ENCODE data around the gene ULK4. TPM values are rescaled to one million over a fixed set of nuclear protein-coding genes. Genes with fewer than 3 reads are reported as not detected.

The ULK4 gene
- total RNA-seq, 2 experiments from 2014 or later: 6.8 to 6.9 TPM

DNA sequence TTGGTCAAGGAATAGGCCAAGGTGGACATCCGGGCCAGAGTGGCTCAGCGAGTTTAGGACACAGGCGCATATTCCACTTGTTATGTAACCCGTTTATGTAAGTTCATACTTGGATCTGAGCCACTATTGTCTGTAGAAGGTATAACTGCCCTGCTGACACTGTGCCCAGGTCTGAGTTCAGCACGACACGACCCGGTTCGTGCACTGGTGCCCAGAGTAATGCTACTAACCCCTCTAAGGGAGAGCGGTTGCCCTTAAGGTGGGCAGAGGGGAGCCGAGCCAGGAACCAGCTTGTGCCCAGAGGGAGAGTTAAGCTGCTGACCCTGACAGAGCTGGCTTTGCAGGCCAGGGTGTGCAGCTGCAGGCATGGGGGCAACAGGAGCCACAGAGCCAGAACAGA, 1.9 kb upstream of the ULK4 start:
- TF ChIP-seq CTCF (IDR thresholded peaks at IDR 0.05): no peak
- Mint-ChIP-seq H3K27me3 (no peaks in the 10 kb centered on the region), H3K4me3 (no peak overlapping the region), H3K27ac (no peak overlapping the region), H3K36me3 (ENCODE audit: low read depth) (no peaks in the 10 kb centered on the region), H3K9me3 (no peaks in the 10 kb centered on the region), H3K4me1 (ENCODE audit: low read depth) (peaks cover 9% of the 10 kb centered on the region)
- ATAC-seq (no peak), DNase-seq (no peak)
- intact Hi-C loops (cut with micrococcal nuclease): loop anchor here (5.0 kb wide), 2 partner anchors 48 to 133 kb away; no protein-coding TSS in a partner anchor
- POLR2A ChIA-PET: no interaction called here
- CTCF ChIA-PET: interaction anchor here (1.0 kb wide), 1 partner anchor 135 kb away, joined by 3 read pairs; no protein-coding TSS in a partner anchor

DNA sequence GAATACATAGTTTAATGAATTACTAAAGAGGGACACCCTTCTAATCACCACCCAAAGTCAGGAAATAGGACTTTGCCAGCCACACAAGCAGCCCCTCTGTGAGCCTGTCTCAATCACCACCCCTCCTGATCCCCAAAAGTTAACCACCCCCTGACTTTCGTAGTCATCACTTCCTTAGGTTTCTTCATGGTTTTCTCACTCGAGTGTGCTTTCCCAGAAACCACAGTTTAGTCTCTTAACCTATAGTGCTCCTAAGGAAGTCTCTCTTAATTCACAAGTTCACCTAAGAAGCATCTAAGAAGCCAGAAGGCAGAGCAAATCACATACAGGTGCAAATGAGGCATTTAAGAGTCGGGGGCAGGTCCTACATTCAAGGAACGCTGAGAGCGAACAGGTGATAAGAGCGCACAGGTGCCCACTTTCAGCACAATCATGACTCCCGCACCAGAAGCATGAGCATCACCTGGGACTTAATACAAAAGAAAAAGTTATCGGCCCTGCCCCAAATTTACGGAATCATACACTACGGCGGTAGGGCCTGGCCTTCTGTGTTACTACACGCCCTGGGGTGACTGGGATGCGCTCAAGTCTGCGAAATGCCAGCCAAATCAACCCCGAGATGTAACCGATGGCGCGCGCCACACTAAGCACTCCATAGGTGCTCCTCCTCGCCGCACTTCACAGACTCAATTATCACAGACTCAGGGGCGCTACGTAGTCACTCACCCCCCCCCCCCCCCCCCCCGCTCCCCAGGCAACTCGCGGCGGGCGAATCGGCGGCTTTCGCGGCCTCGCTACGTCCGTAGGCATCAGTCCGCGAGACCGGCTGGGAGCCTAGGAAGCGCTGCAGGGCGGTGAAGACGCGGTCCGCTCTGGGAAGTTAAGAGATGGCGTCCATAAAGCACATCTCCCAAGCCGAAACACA, 815 bp downstream of the ULK4 start:
- POLR2A ChIA-PET: interaction anchor here (1.2 kb wide), 3 partner anchors 15 to 761 kb away, joined by 3 to 5 read pairs (median 5); partner anchors contain the start of gene CTNNB1
- Mint-ChIP-seq H3K36me3 (ENCODE audit: low read depth) (no peaks in the 10 kb centered on the region), H3K27ac (peak overlapping the region; percentile 88), H3K4me1 (ENCODE audit: low read depth) (peaks cover 9% of the 10 kb centered on the region), H3K27me3 (no peaks in the 10 kb centered on the region), H3K9me3 (no peaks in the 10 kb centered on the region), H3K4me3 (peak overlapping the region; percentile 85)
- CTCF ChIA-PET: interaction anchor here (1.0 to 1.2 kb wide), 2 partner anchors 138 to 139 kb away, joined by 4 to 7 read pairs; no protein-coding TSS in a partner anchor
- DNase-seq (peak; percentile 64), ATAC-seq (peak; percentile 24)
- intact Hi-C loops (cut with micrococcal nuclease): loop anchor here (5.0 kb wide), 2 partner anchors 51 to 136 kb away; no protein-coding TSS in a partner anchor
- no peak for TF ChIP-seq CTCF (IDR thresholded peaks at IDR 0.05)

DNA sequence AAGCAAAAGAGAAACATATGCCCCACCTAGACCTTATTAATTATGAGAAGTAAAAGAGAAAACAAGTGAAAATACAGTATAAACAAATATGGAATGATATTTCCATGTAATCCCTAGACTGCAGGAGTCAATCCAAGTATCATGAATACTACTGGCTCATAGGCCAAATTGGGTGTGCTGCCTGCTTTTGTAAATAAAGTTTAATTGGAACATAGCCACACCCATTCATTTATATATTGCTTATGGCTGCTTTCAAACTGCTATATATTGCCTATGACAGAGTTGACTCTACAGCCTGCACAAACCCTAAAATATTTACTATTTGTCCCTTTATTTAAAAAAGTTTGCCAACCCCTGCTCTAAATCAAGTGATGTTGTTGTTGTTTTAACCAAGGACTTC, 5.3 kb downstream of the ULK4 start:
- no peak for ATAC-seq
- intact Hi-C loops (cut with micrococcal nuclease): no loop called here
- Mint-ChIP-seq H3K27ac (no peak overlapping the region), H3K9me3 (no peaks in the 10 kb centered on the region), H3K4me1 (ENCODE audit: low read depth) (peaks cover 9% of the 10 kb centered on the region), H3K4me3 (no peak overlapping the region), H3K36me3 (ENCODE audit: low read depth) (peaks cover 2% of the 10 kb centered on the region), H3K27me3 (no peaks in the 10 kb centered on the region)
- DNase-seq: no peak
- POLR2A ChIA-PET: no interaction called here
- CTCF ChIA-PET: interaction anchor here (2.1 kb wide), 1 partner anchor 143 kb away, joined by 10 read pairs; no protein-coding TSS in a partner anchor
- no peak for TF ChIP-seq CTCF (IDR thresholded peaks at IDR 0.05)

GRCh38 chr3:41955192-41955591, 6.7 kb downstream of the ULK4 start:
- Mint-ChIP-seq H3K27ac (no peak overlapping the region), H3K27me3 (no peaks in the 10 kb centered on the region), H3K36me3 (ENCODE audit: low read depth) (peaks cover 4% of the 10 kb centered on the region), H3K9me3 (no peaks in the 10 kb centered on the region), H3K4me1 (ENCODE audit: low read depth) (peaks cover 1% of the 10 kb centered on the region), H3K4me3 (no peak overlapping the region)
- ChIA-PET POLR2A (no interaction called here), CTCF (no interaction called here)
- intact Hi-C loops (cut with micrococcal nuclease): no loop called here
- ATAC-seq: no peak
- no peak for TF ChIP-seq CTCF (IDR thresholded peaks at IDR 0.05)
- no peak for DNase-seq

- Mint-ChIP-seq H3K36me3 (ENCODE audit: low read depth) (peaks cover 8% of the 10 kb centered on the region), H3K27me3 (no peaks in the 10 kb centered on the region), H3K4me1 (ENCODE audit: low read depth) (no peaks in the 10 kb centered on the region), H3K27ac (no peak overlapping the region), H3K9me3 (peaks cover 2% of the 10 kb centered on the region), H3K4me3 (no peak overlapping the region)
- ChIA-PET POLR2A (no interaction called here), CTCF (interaction anchor here (1.6 kb wide), 1 partner anchor 156 kb away, joined by 3 read pairs; no protein-coding TSS in a partner anchor)
- DNase-seq (no peak), ATAC-seq (no peak)
- intact Hi-C loops (cut with micrococcal nuclease): no loop called here
- TF ChIP-seq CTCF (IDR thresholded peaks at IDR 0.05): no peak
Measured at GRCh38 chr3:41943311-41943843, 18.5 kb downstream of the ULK4 start.

Measured in activated CD8-positive, alpha-beta T cell treated with anti-CD3 and anti-CD28 coated beads for 36 hours (primary cell).